Naive thymus-derived CD8-positive, alpha-beta T cell (primary cell): ENCODE results near the gene ADARB2. TPM values are rescaled to one million over a fixed set of nuclear protein-coding genes. Genes with fewer than 3 reads are reported as not detected.
"Not testable (repeated sequence)": the region's sequence is repeated elsewhere in the genome, so short reads cannot be mapped to it uniquely, and the experiment has no call there.

Source experiments
- ATAC-seq, 2 donors: fragments of 150-1000 bp; cut with Tn5 transposase in 1 of 2; sonication (Bioruptor Pico), chemical (Tn5 transposase) in 1 of 2; 1 replicate in 1 of 2; 2 replicates in 1 of 2; pipeline ENCODE4 v1.10.0; 2021; ENCODE audit warnings: mild to moderate bottlenecking in 2 of 2, moderate library complexity in 2 of 2
- POLR2A ChIA-PET: fragments of 350-600 bp; sonication (Branson Sonifier 250); formaldehyde crosslinking; loops from one replicate; lab custom pipeline; 2021; ENCODE audit warnings: antibody characterized with exemption; lab: Charles Lee
- DNase-seq, 10 donors: peaks; one replicate each; pipeline versions ENCODE4 v3.0.0 to v3.0.0-alpha.2; 2020 to 2022
- H3K27ac Mint-ChIP-seq, 10 donors: one replicate each; pipeline ENCODE4 v1.8.0; 2020 to 2022; ENCODE audit warnings: mild to moderate bottlenecking in 10 of 10, mixed read lengths in 10 of 10, moderate library complexity in 4 of 10, inconsistent platforms in 1 of 10
- H3K27me3 Mint-ChIP-seq, 5 donors: one replicate each; pipeline ENCODE4 v1.8.0; 2021 to 2022; ENCODE audit warnings: mixed read lengths in 5 of 5
- H3K36me3 Mint-ChIP-seq, 3 donors: one replicate each; pipeline ENCODE4 v1.8.0; 2020 to 2022; ENCODE audit warnings: mixed read lengths in 3 of 3, mild to moderate bottlenecking in 2 of 3, inconsistent platforms in 1 of 3
- H3K4me1 Mint-ChIP-seq, 4 donors: one replicate each; pipeline ENCODE4 v1.8.0; 2021 to 2022; ENCODE audit warnings: mixed read lengths in 4 of 4
- H3K4me3 Mint-ChIP-seq, 10 donors: one replicate each; pipeline ENCODE4 v1.8.0; 2020 to 2022; ENCODE audit warnings: mild to moderate bottlenecking in 10 of 10, mixed read lengths in 10 of 10, moderate library complexity in 6 of 10, inconsistent platforms in 1 of 10
- H3K9me3 Mint-ChIP-seq, 9 donors: one replicate each; pipeline ENCODE4 v1.8.0; 2020 to 2022; ENCODE audit warnings: mixed read lengths in 9 of 9, mild to moderate bottlenecking in 3 of 9, inconsistent platforms in 1 of 9, moderate library complexity in 1 of 9
- polyA plus RNA-seq, 3 donors: library from polyadenylated mRNA; unstranded; fragments of 300-500 nt; fragmentation: Illumina TruSeq; gene quantifications; one replicate each; pipeline ENCODE4 v1.2.3, GENCODE V29; 2021
- total RNA-seq, 8 experiments: library from RNA in 2 of 8; stranded (reverse) in 2 of 8; gene quantifications; one replicate each; pipeline ENCODE4 v1.2.3 and lab custom pipeline; 2021 to 2026

ADARB2 gene
- total and polyA plus RNA-seq, 5 experiments from 2014 or later, result not detected

GRCh38 chr10:1232164-1232911, 505.0 kb downstream of the ADARB2 start:
- peaks cover 0 to 12% (median 4%) of the 10 kb centered on the region in 3 donors for H3K36me3 Mint-ChIP-seq
- no peak for ATAC-seq
- peaks cover 0 to 2% (median 0%) of the 10 kb centered on the region in 9 donors for H3K9me3 Mint-ChIP-seq
- peaks cover 0 to 5% (median 1%) of the 10 kb centered on the region in 5 donors for H3K27me3 Mint-ChIP-seq
- peaks cover 0 to 2% (median 0%) of the 10 kb centered on the region in 4 donors for H3K4me1 Mint-ChIP-seq
- no peak overlapping the region for H3K27ac Mint-ChIP-seq
- DNase-seq, result no peak
- POLR2A ChIA-PET, result no interaction called here
- no peak overlapping the region for H3K4me3 Mint-ChIP-seq

GRCh38 chr10:1230592-1231275, 506.6 kb downstream of the ADARB2 start:
- DNase-seq (no peak), ATAC-seq (no peak)
- Mint-ChIP-seq H3K4me3 (no peak overlapping the region), H3K27me3 (peaks cover 0 to 7% (median 4%) of the 10 kb centered on the region in 5 donors), H3K4me1 (peaks cover 0 to 2% (median 0%) of the 10 kb centered on the region in 4 donors), H3K9me3 (peaks cover 0 to 7% (median 2%) of the 10 kb centered on the region in 9 donors), H3K27ac (no peak overlapping the region), H3K36me3 (peaks cover 3 to 12% (median 5%) of the 10 kb centered on the region in 3 donors)
- POLR2A ChIA-PET, result no interaction called here

- DNase-seq, result peak in 1 of 10 donors; percentile 10
- H3K4me1 Mint-ChIP-seq, result peaks cover 0 to 2% (median 0%) of the 10 kb centered on the region in 4 donors
- no peak overlapping the region for H3K27ac Mint-ChIP-seq
- no peak overlapping the region for H3K4me3 Mint-ChIP-seq
- peaks cover 3 to 12% (median 5%) of the 10 kb centered on the region in 3 donors for H3K36me3 Mint-ChIP-seq
- POLR2A ChIA-PET, result no interaction called here
- H3K27me3 Mint-ChIP-seq, result peaks cover 0 to 8% (median 4%) of the 10 kb centered on the region in 5 donors
- no peak for ATAC-seq
- H3K9me3 Mint-ChIP-seq, result peaks cover 0 to 10% (median 4%) of the 10 kb centered on the region in 9 donors
Measured at GRCh38 chr10:1230138-1230537, 507.2 kb downstream of the ADARB2 start.

- Mint-ChIP-seq H3K9me3 (peaks cover 0 to 15% (median 6%) of the 10 kb centered on the region in 9 donors), H3K27me3 (peaks cover 0 to 8% (median 4%) of the 10 kb centered on the region in 5 donors), H3K36me3 (peaks cover 3 to 12% (median 5%) of the 10 kb centered on the region in 3 donors), H3K4me3 (no peak overlapping the region), H3K27ac (peak overlapping the region in 1 of 10 donors; percentile 69), H3K4me1 (peaks cover 0 to 2% (median 0%) of the 10 kb centered on the region in 4 donors)
- ATAC-seq (no peak), DNase-seq (no peak)
- POLR2A ChIA-PET, result no interaction called here
Measured at GRCh38 chr10:1229574-1229973, 507.8 kb downstream of the ADARB2 start.

- no peak for DNase-seq
Measured at GRCh38 chr10:1229116-1229515, 508.2 kb downstream of the ADARB2 start.

GRCh38 chr10:1228467-1228975, 508.8 kb downstream of the ADARB2 start:
- Mint-ChIP-seq H3K36me3 (peaks cover 3 to 11% (median 5%) of the 10 kb centered on the region in 3 donors), H3K9me3 (peaks cover 0 to 21% (median 4%) of the 10 kb centered on the region in 9 donors), H3K4me1 (peaks cover 0 to 2% (median 0%) of the 10 kb centered on the region in 4 donors), H3K4me3 (no peak overlapping the region), H3K27ac (no peak overlapping the region), H3K27me3 (peaks cover 0 to 8% (median 5%) of the 10 kb centered on the region in 5 donors)
- no peak for ATAC-seq
- POLR2A ChIA-PET, result interaction anchor here (0.6 kb wide), 1 partner anchor 316 kb away, joined by 4 read pairs; no protein-coding TSS in a partner anchor
- no peak for DNase-seq

More at GRCh38 chr10:1229116-1229515, 508.2 kb downstream of the ADARB2 start:
- Mint-ChIP-seq H3K27me3 (peaks cover 0 to 8% (median 5%) of the 10 kb centered on the region in 5 donors), H3K27ac (no peak overlapping the region), H3K9me3 (peaks cover 0 to 19% (median 5%) of the 10 kb centered on the region in 9 donors), H3K4me1 (peaks cover 0 to 2% (median 0%) of the 10 kb centered on the region in 4 donors), H3K4me3 (no peak overlapping the region), H3K36me3 (peaks cover 3 to 12% (median 5%) of the 10 kb centered on the region in 3 donors)
- POLR2A ChIA-PET, result no interaction called here
- no peak for ATAC-seq

- Mint-ChIP-seq H3K4me3 (no peak overlapping the region), H3K4me1 (peaks cover 0 to 2% (median 0%) of the 10 kb centered on the region in 4 donors), H3K9me3 (peaks cover 0 to 21% (median 7%) of the 10 kb centered on the region in 9 donors), H3K27ac (no peak overlapping the region), H3K27me3 (peaks cover 0 to 8% (median 5%) of the 10 kb centered on the region in 5 donors), H3K36me3 (peaks cover 3 to 9% (median 3%) of the 10 kb centered on the region in 3 donors)
- ATAC-seq, result no peak
- DNase-seq, result no peak
- POLR2A ChIA-PET, result interaction anchor here (0.6 kb wide), 1 partner anchor 315 kb away, joined by 4 read pairs; no protein-coding TSS in a partner anchor
Measured at GRCh38 chr10:1227510-1228402, 509.6 kb downstream of the ADARB2 start.

GRCh38 chr10:1226907-1227306, 510.4 kb downstream of the ADARB2 start:
- H3K4me3 Mint-ChIP-seq, H3K27me3 Mint-ChIP-seq, H3K4me1 Mint-ChIP-seq, DNase-seq, ATAC-seq, H3K36me3 Mint-ChIP-seq, POLR2A ChIA-PET, H3K27ac Mint-ChIP-seq: not testable (repeated sequence)
- H3K9me3 Mint-ChIP-seq, result peaks cover 0 to 21% (median 9%) of the 10 kb centered on the region in 9 donors

- H3K36me3 Mint-ChIP-seq, H3K27me3 Mint-ChIP-seq, POLR2A ChIA-PET, ATAC-seq, H3K4me3 Mint-ChIP-seq, DNase-seq, H3K27ac Mint-ChIP-seq, H3K4me1 Mint-ChIP-seq: not testable (repeated sequence)
- H3K9me3 Mint-ChIP-seq, result peaks cover 0 to 11% (median 4%) of the 10 kb centered on the region in 9 donors
Measured at GRCh38 chr10:1219874-1220273, 517.5 kb downstream of the ADARB2 start.

- peaks cover 0 to 6% (median 0%) of the 10 kb centered on the region in 9 donors for H3K9me3 Mint-ChIP-seq
- ATAC-seq (no peak), DNase-seq (peak in 1 of 10 donors; percentile 11)
- POLR2A ChIA-PET, result no interaction called here
- H3K27ac Mint-ChIP-seq, result no peak overlapping the region
- H3K36me3 Mint-ChIP-seq, result no peaks in the 10 kb centered on the region
- H3K4me3 Mint-ChIP-seq, result no peak overlapping the region
- peaks cover 0 to 3% (median 0%) of the 10 kb centered on the region in 4 donors for H3K4me1 Mint-ChIP-seq
- peaks cover 0 to 3% (median 0%) of the 10 kb centered on the region in 5 donors for H3K27me3 Mint-ChIP-seq
Measured at GRCh38 chr10:1217661-1218060, 519.7 kb downstream of the ADARB2 start.

- peak in 1 of 10 donors; percentile 15 for DNase-seq
- Mint-ChIP-seq H3K9me3 (peaks cover 0 to 5% (median 0%) of the 10 kb centered on the region in 9 donors), H3K27me3 (peaks cover 0 to 3% (median 0%) of the 10 kb centered on the region in 5 donors), H3K36me3 (no peaks in the 10 kb centered on the region), H3K4me1 (peaks cover 0 to 3% (median 0%) of the 10 kb centered on the region in 4 donors), H3K27ac (no peak overlapping the region), H3K4me3 (no peak overlapping the region)
- ATAC-seq, result no peak
- POLR2A ChIA-PET, result no interaction called here
Measured at GRCh38 chr10:1217237-1217587, 520.1 kb downstream of the ADARB2 start.
